Mesenchymal stem cell (in vitro differentiated cells and primary cell): ENCODE results near the gene FAM222B.
"Not testable (repeated sequence)": the region's sequence is repeated elsewhere in the genome, so short reads cannot be mapped to it uniquely, and the experiment has no call there.

Experiments
- DNase-seq: peaks from one replicate; pipeline ENCODE4 v3.0.0-alpha.2; 2013
- H2AFZ ChIP-seq: one replicate; pipeline ENCODE4 v1.6.1; 2013; ENCODE audit warnings: low read depth, mild to moderate bottlenecking, control low read depth, inconsistent platforms, low read length, moderate library complexity
- H2AK5ac ChIP-seq: 2 replicates; pipeline ENCODE4 v1.6.1; 2013; ENCODE audit warnings: low read length, moderate library complexity, mild to moderate bottlenecking, inconsistent platforms; ENCODE audit not compliant: severe bottlenecking
- H2BK120ac ChIP-seq: one replicate; pipeline ENCODE4 v1.6.1; 2013; ENCODE audit warnings: low read depth, mild to moderate bottlenecking, inconsistent platforms, low read length, moderate library complexity
- H2BK12ac ChIP-seq, 2 experiments: one replicate each; pipeline ENCODE4 v1.6.1; 2013; ENCODE audit warnings: inconsistent platforms in 2 of 2, low read length in 2 of 2, mild to moderate bottlenecking in 2 of 2, moderate library complexity in 2 of 2, control low read depth in 1 of 2
- H2BK15ac ChIP-seq: one replicate; pipeline ENCODE4 v1.6.1; 2013; ENCODE audit warnings: mild to moderate bottlenecking, low read depth, inconsistent platforms; ENCODE audit not compliant: poor library complexity, severe bottlenecking
- H2BK5ac ChIP-seq: 2 replicates; pipeline ENCODE4 v1.6.1; 2013; ENCODE audit warnings: low read depth, mild to moderate bottlenecking, low read length, control low read depth, inconsistent platforms; ENCODE audit not compliant: poor library complexity, severe bottlenecking
- H3K14ac ChIP-seq, 2 experiments: one replicate each; pipeline ENCODE4 v1.6.1; 2013; ENCODE audit warnings: inconsistent platforms in 2 of 2, low read length in 2 of 2, control low read depth in 1 of 2, mild to moderate bottlenecking in 1 of 2, moderate library complexity in 1 of 2
- H3K18ac ChIP-seq, 2 experiments: one replicate each; pipeline ENCODE4 v1.6.1; 2013; ENCODE audit warnings: inconsistent platforms in 2 of 2, low read length in 2 of 2, control low read depth in 1 of 2, low read depth in 1 of 2, mild to moderate bottlenecking in 1 of 2
- H3K23ac ChIP-seq, 2 experiments: one replicate each; pipeline ENCODE4 v1.6.1; 2013; ENCODE audit warnings: inconsistent platforms in 2 of 2, low read length in 2 of 2, mild to moderate bottlenecking in 2 of 2, moderate library complexity in 2 of 2, control low read depth in 1 of 2
- H3K27ac ChIP-seq: 2 replicates; pipeline ENCODE4 v1.5.1; 2013; ENCODE audit warnings: mild to moderate bottlenecking, moderate library complexity, low read length, control low read depth, inconsistent platforms; ENCODE audit not compliant: poor library complexity, severe bottlenecking
- H3K27me3 ChIP-seq, 2 experiments: 2 replicates each; pipeline versions ENCODE4 v1.6.1 to v1.7.0; 2013; ENCODE audit warnings: low read length in 2 of 2, mild to moderate bottlenecking in 2 of 2, moderate library complexity in 2 of 2, control low read depth in 1 of 2, inconsistent platforms in 1 of 2; ENCODE audit not compliant: control insufficient read depth in 1 of 2, insufficient read depth in 1 of 2
- H3K36me3 ChIP-seq, 2 experiments: 2 replicates each; pipeline versions ENCODE4 v1.6.1 to v1.7.0; 2013; ENCODE audit warnings: low read length in 2 of 2, control low read depth in 1 of 2, inconsistent platforms in 1 of 2, low read depth in 1 of 2, mild to moderate bottlenecking in 1 of 2; ENCODE audit not compliant: insufficient read depth in 2 of 2, control insufficient read depth in 1 of 2
- H3K4ac ChIP-seq, 2 experiments: one replicate each; pipeline ENCODE4 v1.6.1; 2013; ENCODE audit warnings: inconsistent platforms in 2 of 2, low read length in 2 of 2, mild to moderate bottlenecking in 2 of 2, moderate library complexity in 2 of 2, control low read depth in 1 of 2, low read depth in 1 of 2
- H3K4me1 ChIP-seq: 2 replicates; pipeline ENCODE4 v1.6.1; 2013; ENCODE audit warnings: low read depth, low read length, control low read depth; ENCODE audit not compliant: control insufficient read depth, insufficient read depth
- H3K4me2 ChIP-seq: 2 replicates; pipeline ENCODE4 v1.6.1; 2013; ENCODE audit warnings: low read length, mild to moderate bottlenecking, inconsistent platforms; ENCODE audit not compliant: poor library complexity, severe bottlenecking
- H3K4me3 ChIP-seq, 2 experiments: 2 replicates each; pipeline versions ENCODE4 v1.5.1 to v1.7.0; 2013; ENCODE audit warnings: low read length in 2 of 2, mild to moderate bottlenecking in 2 of 2, control low read depth in 1 of 2, low read depth in 1 of 2; ENCODE audit not compliant: insufficient read depth in 1 of 2
- H3K79me1 ChIP-seq: replicated peaks from 2 replicates; pipeline ENCODE4 v1.6.1; 2013; ENCODE audit warnings: mild to moderate bottlenecking, control low read depth, low read length, inconsistent platforms; ENCODE audit not compliant: poor library complexity, severe bottlenecking
- H3K9ac ChIP-seq: 2 replicates; pipeline ENCODE4 v1.7.0; 2013; ENCODE audit warnings: mild to moderate bottlenecking, low read length, moderate library complexity
- H3K9me3 ChIP-seq: 2 replicates; pipeline ENCODE4 v1.7.0; 2013; ENCODE audit warnings: mild to moderate bottlenecking, low read length; ENCODE audit not compliant: control insufficient read depth
- H4K8ac ChIP-seq: one replicate; pipeline ENCODE4 v1.6.1; 2013; ENCODE audit warnings: inconsistent platforms, mild to moderate bottlenecking, low read length, moderate library complexity
- H4K91ac ChIP-seq: one replicate; pipeline ENCODE4 v1.6.1; 2013; ENCODE audit warnings: mild to moderate bottlenecking, low read length, inconsistent platforms
- WGBS: methylation state at CpG from one replicate; pipeline ENCODE4 v1.1.7; 2013; ENCODE audit warnings: mixed read lengths; 5-methylcytosine and 5-hydroxymethylcytosine counted together

Gene FAM222B

DNA sequence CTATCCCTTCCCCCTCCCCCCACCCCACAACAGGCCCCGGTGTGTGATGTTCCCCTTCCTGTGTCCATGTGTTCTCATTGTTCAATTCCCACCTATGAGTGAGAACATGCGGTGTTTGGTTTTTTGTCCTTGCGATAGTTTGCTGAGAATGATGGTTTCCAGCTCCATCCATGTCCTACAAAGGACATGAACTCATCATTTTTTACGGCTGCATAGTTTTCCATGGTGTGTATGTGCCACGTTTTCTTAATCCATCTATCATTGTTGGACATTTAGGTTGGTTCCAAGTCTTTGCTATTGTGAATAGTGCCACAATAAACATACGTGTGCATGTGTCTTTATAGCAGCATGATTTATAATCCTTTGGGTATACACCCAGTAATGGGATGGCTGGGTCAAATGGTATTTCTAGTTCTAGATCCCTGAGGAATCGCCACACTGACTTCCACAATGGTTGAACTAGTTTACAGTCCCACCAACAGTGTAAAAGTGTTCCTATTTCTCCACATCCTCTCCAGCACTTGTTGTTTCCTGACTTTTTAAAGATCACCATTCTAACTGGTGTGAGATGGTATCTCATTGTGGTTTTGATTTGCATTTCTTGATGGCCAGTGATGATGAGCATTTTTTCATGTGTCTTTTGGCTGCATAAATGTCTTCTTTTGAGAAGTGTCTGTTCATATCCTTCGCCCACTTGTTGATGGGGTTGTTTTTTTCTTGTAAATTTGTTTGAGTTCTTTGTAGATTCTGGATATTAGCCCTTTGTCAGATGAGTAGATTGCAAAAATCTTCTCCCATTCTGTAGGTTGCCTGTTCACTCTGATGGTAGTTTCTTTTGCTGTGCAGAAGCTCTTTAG is 106.4 kb downstream of the FAM222B start:
- not testable (repeated sequence) for H3K4me2 ChIP-seq, H2AFZ ChIP-seq, DNase-seq, H2BK15ac ChIP-seq, H3K9me3 ChIP-seq, H3K14ac ChIP-seq, H4K91ac ChIP-seq, H3K23ac ChIP-seq, H3K27me3 ChIP-seq, H2AK5ac ChIP-seq, H3K4ac ChIP-seq, H3K4me3 ChIP-seq, H4K8ac ChIP-seq, H3K18ac ChIP-seq, H3K79me1 ChIP-seq, H2BK5ac ChIP-seq, H3K9ac ChIP-seq, H2BK120ac ChIP-seq, H2BK12ac ChIP-seq, H3K27ac ChIP-seq, H3K4me1 ChIP-seq
- WGBS, result 100% methylated on average over 1 of the region's 8 CpGs
- peaks cover 22 to 35% of the 10 kb centered on the region in 2 experiments for H3K36me3 ChIP-seq

DNA sequence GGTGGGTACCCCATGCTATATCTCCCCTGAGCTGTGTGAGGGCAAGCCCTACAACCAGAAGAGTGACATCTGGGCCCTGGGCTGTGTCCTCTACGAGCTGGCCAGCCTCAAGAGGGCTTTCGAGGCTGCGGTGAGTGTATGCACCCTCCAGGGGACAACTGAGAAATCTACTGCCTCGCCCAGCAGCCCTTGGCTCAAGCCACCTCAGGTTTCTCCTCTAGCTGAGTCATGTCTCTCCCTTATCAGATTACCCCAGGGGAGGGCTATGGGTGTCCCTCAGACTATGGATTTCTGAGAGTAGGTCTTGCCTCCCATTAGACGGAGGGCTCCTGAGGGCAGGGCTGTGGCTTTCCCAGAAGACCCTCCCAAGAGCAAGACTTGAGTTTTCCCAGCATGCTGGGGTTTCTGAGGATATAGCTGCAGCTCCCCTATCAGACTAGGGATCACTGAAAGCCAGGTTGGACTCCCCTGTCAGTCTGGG is 107.3 kb downstream of the FAM222B start:
- H2AFZ ChIP-seq, result no peak overlapping the region
- H3K9ac ChIP-seq, result no peak overlapping the region
- no peak overlapping the region for H3K14ac ChIP-seq
- no peaks in the 10 kb centered on the region for H3K79me1 ChIP-seq
- peaks cover 6% of the 10 kb centered on the region for H3K4me1 ChIP-seq
- H4K8ac ChIP-seq, result no peak overlapping the region
- H3K4me3 ChIP-seq, result no peak overlapping the region
- no peak overlapping the region for H3K18ac ChIP-seq
- H3K27me3 ChIP-seq, result no peaks in the 10 kb centered on the region
- no peak for DNase-seq
- H3K4me2 ChIP-seq, result no peak overlapping the region
- H2BK5ac ChIP-seq, result no peak overlapping the region
- H2BK120ac ChIP-seq, result no peak overlapping the region
- no peaks in the 10 kb centered on the region for H3K9me3 ChIP-seq
- WGBS, result 78% methylated on average over 4 of the region's 5 CpGs
- H3K27ac ChIP-seq, result no peak overlapping the region
- H2BK15ac ChIP-seq, result no peak overlapping the region
- no peak overlapping the region for H2BK12ac ChIP-seq
- H3K36me3 ChIP-seq, result peaks cover 19 to 27% of the 10 kb centered on the region in 2 experiments
- H2AK5ac ChIP-seq, result no peak overlapping the region
- H3K23ac ChIP-seq, result no peak overlapping the region
- no peak overlapping the region for H3K4ac ChIP-seq
- H4K91ac ChIP-seq, result no peak overlapping the region

DNA sequence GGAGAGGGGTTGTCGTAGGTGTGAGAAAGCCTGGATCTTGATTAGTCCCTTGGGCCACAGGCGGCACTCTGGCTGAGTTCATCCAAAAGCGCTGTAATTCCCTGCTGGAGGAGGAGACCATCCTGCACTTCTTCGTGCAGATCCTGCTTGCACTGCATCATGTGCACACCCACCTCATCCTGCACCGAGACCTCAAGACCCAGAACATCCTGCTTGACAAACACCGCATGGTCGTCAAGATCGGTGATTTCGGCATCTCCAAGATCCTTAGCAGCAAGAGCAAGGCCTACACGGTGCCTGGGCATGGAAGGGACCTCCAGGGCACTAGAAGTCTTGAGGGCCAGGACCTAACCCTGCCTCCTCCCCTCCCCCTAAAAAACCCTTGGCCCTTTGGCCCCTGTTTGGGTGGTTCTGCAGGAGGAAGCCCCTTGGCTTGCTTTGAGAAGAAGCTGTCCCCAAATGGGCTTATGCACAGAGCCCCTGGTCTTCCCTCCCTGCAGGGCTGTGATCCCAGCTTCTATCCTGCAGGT is 107.8 kb downstream of the FAM222B start:
- Histone ChIP-seq H3K27me3 (no peaks in the 10 kb centered on the region), H3K4me1 (peaks cover 6% of the 10 kb centered on the region), H3K23ac (no peak overlapping the region)

DNA sequence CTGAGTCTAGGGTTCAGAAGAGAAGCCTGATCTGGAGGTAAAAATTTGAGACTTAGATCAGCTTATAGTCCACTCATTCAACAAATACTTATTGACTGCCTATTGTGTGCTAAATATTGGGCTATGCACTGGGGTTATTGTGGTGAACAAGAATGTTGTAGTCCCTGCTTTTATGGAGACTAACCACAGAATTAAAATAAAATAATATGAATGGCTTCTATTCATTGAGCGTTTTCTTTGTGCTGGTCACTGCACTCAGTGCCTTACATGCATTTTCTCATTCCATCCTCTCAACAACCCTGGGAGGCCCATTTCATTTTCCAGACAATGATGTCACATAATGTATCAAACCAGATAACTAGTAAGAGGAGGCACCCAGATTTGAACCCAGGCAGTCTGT is 109.2 kb downstream of the FAM222B start:
- Histone ChIP-seq H3K79me1 (peaks cover 2% of the 10 kb centered on the region), H2AFZ (no peak overlapping the region)

More for the DNA sequence above, 107.8 kb downstream of the FAM222B start:
- no peak overlapping the region for H2BK120ac ChIP-seq
- peaks cover under 1% of the 10 kb centered on the region for H3K79me1 ChIP-seq
- DNase-seq, result no peak
- peaks cover 19 to 25% of the 10 kb centered on the region in 2 experiments for H3K36me3 ChIP-seq
- H4K8ac ChIP-seq, result no peak overlapping the region
- H3K9ac ChIP-seq, result no peak overlapping the region
- H2BK5ac ChIP-seq, result no peak overlapping the region
- no peak overlapping the region for H3K4ac ChIP-seq
- H2AFZ ChIP-seq, result no peak overlapping the region
- 98% methylated on average over 10 of the region's 10 CpGs for WGBS
- H3K9me3 ChIP-seq, result no peaks in the 10 kb centered on the region
- H3K4me3 ChIP-seq, result no peak overlapping the region
- no peak overlapping the region for H3K27ac ChIP-seq
- no peak overlapping the region for H2AK5ac ChIP-seq
- H3K4me2 ChIP-seq, result no peak overlapping the region
- H3K14ac ChIP-seq, result no peak overlapping the region
- H3K18ac ChIP-seq, result no peak overlapping the region
- H2BK15ac ChIP-seq, result no peak overlapping the region
- H2BK12ac ChIP-seq, result no peak overlapping the region
- H4K91ac ChIP-seq, result no peak overlapping the region

More for the DNA sequence above, 109.2 kb downstream of the FAM222B start:
- H3K18ac ChIP-seq, result no peak overlapping the region
- no peak overlapping the region for H3K14ac ChIP-seq
- H4K91ac ChIP-seq, result no peak overlapping the region
- H2BK12ac ChIP-seq, result no peak overlapping the region
- no peak overlapping the region for H2AK5ac ChIP-seq
- 96% methylated on average over 1 of the region's 1 CpG for WGBS
- no peak overlapping the region for H3K4me3 ChIP-seq
- H3K4ac ChIP-seq, result no peak overlapping the region
- H2BK15ac ChIP-seq, result no peak overlapping the region
- no peak overlapping the region for H2BK5ac ChIP-seq
- no peak overlapping the region for H3K4me2 ChIP-seq
- no peak overlapping the region for H2BK120ac ChIP-seq
- DNase-seq, result no peak
- no peaks in the 10 kb centered on the region for H3K9me3 ChIP-seq
- peaks cover 7% of the 10 kb centered on the region for H3K4me1 ChIP-seq
- H3K27ac ChIP-seq, result no peak overlapping the region
- H3K9ac ChIP-seq, result no peak overlapping the region
- no peaks in the 10 kb centered on the region for H3K27me3 ChIP-seq
- H4K8ac ChIP-seq, result no peak overlapping the region
- no peak overlapping the region for H3K23ac ChIP-seq
- H3K36me3 ChIP-seq, result peaks cover 11 to 21% of the 10 kb centered on the region in 2 experiments
